EL (cell line): Measurements from ENCODE around the gene MAP3K20.
"Not testable (repeated sequence)": the region's sequence is repeated elsewhere in the genome, so short reads cannot be mapped to it uniquely, and the experiment has no call there.

ENCODE experiments used
- DNase-seq: peaks from one replicate; pipeline ENCODE4 v3.0.0-alpha.2; 2016

MAP3K20 gene

GRCh38 chr2:173238831-173239230 lies 163.2 kb downstream of the MAP3K20 start:
- DNase-seq, result no peak

GRCh38 chr2:173239644-173240043 lies 164.0 kb downstream of the MAP3K20 start:
- no peak for DNase-seq

GRCh38 chr2:173240083-173240482 lies 164.4 kb downstream of the MAP3K20 start:
- DNase-seq, result no peak

GRCh38 chr2:173241643-173242042 lies 166.0 kb downstream of the MAP3K20 start:
- DNase-seq, result no peak

GRCh38 chr2:173247156-173247555 lies 171.5 kb downstream of the MAP3K20 start:
- no peak for DNase-seq

GRCh38 chr2:173248381-173248780 lies 172.7 kb downstream of the MAP3K20 start:
- no peak for DNase-seq

GRCh38 chr2:173249661-173250641 lies 174.3 kb downstream of the MAP3K20 start:
- no peak for DNase-seq

GRCh38 chr2:173251225-173251624 lies 175.6 kb downstream of the MAP3K20 start:
- no peak for DNase-seq

GRCh38 chr2:173252581-173252980 lies 176.9 kb downstream of the MAP3K20 start:
- no peak for DNase-seq

GRCh38 chr2:173254659-173255058 lies 179.0 kb downstream of the MAP3K20 start:
- peak; percentile 12 for DNase-seq

GRCh38 chr2:173258701-173259100 lies 183.1 kb downstream of the MAP3K20 start:
- no peak for DNase-seq

- DNase-seq, result not testable (repeated sequence)
Measured at GRCh38 chr2:173262356-173262755, 186.7 kb downstream of the MAP3K20 start.

GRCh38 chr2:173264151-173264550 lies 188.5 kb downstream of the MAP3K20 start:
- no peak for DNase-seq

- DNase-seq, result no peak
Measured at GRCh38 chr2:173264603-173265366, 189.1 kb downstream of the MAP3K20 start.

GRCh38 chr2:173271135-173271534 lies 195.5 kb downstream of the MAP3K20 start:
- DNase-seq, result no peak

GRCh38 chr2:173271825-173272224 lies 196.2 kb downstream of the MAP3K20 start:
- DNase-seq, result peak; percentile 9

GRCh38 chr2:173272849-173273248 lies 197.2 kb downstream of the MAP3K20 start:
- no peak for DNase-seq

GRCh38 chr2:173278794-173279526 lies 203.3 kb downstream of the MAP3K20 start:
- peak; percentile 14 for DNase-seq

GRCh38 chr2:173279527-173279868 lies 203.9 kb downstream of the MAP3K20 start:
- DNase-seq, result no peak

GRCh38 chr2:173280853-173281252 lies 205.2 kb downstream of the MAP3K20 start:
- DNase-seq, result no peak

- DNase-seq, result not testable (repeated sequence)
Measured at GRCh38 chr2:173281898-173282297, 206.3 kb downstream of the MAP3K20 start.

GRCh38 chr2:173282795-173283545 lies 207.3 kb downstream of the MAP3K20 start:
- no peak for DNase-seq
